Measurements from ENCODE around the gene PARP16.
A peak's percentile ranks its signal among the peaks of the same experiment; 100 is the strongest.

Gene PARP16, protein sequence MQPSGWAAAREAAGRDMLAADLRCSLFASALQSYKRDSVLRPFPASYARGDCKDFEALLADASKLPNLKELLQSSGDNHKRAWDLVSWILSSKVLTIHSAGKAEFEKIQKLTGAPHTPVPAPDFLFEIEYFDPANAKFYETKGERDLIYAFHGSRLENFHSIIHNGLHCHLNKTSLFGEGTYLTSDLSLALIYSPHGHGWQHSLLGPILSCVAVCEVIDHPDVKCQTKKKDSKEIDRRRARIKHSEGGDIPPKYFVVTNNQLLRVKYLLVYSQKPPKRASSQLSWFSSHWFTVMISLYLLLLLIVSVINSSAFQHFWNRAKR

DNA sequence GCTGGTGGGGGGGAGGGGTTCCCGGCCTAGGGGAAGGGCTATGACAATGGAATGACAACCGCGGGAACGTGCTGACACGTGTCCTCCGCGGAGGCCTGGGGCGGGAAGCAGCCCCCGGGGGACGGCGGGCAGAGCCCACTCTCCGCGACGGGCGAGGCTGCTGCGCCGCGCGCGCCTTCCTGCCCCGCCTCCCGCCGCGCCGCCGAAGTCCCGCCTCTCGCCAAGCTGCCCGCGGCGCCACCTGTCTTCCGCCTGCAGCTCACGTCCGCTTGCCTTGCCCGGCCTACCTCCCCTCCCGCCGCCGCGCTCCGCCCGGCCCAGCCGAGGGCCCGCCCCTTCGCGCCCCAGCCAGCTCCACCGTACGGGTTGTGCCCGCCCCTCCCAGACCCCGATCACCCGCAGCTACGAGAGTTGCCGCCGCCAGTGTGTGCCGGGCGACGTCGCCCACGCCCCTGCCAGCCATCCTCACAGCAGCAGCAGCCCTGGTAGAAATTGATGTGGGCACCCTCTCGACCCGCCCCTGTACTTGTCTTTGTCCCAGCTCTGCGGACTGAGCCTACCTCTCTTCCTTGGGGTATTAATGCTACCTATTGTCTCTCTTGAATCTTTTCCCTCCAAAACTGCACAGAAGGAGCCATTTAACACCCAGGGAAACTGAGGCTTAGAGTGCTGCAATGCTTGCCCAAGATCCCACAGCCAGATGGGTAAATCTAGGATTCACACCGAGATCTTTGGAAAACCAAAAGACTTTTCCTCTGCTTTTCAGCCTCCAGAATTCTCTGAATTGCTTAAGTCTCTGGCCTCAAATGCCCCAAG is at the start of gene PARP16:
Gene PARP16 (minus strand): TSS at position 180 of the 816 bp plus-strand sequence. CDS start 457 bp downstream, outside the sequence.
- Mint-ChIP-seq H3K27me3 (no peaks in the 10 kb centered on the region), H3K27ac (ENCODE audit: low read depth) (peak within 1 kb of the TSS; percentile 91), H3K36me3 (ENCODE audit: insufficient read depth) (peaks cover 6% of the 10 kb centered on the region), H3K9me3 (no peaks in the 10 kb centered on the region), H3K4me3 (peak within 1 kb of the TSS; percentile 86), H3K4me1 (peaks cover 41% of the 10 kb centered on the region)
- DNase-seq (ENCODE audit: low spot score in 2 of 2) (peak; percentile 80 to 83), ATAC-seq (replicated peaks; ENCODE audit: extremely low read depth, poor library complexity, severe bottlenecking) (peak; percentile 94)

- H3K27me3 Mint-ChIP-seq: peaks cover 44% of the 10 kb centered on the region
- DNase-seq (ENCODE audit: low spot score in 2 of 2): no peak
- no peak for ATAC-seq (replicated peaks; ENCODE audit: extremely low read depth, poor library complexity, severe bottlenecking)
- no peaks in the 10 kb centered on the region for H3K9me3 Mint-ChIP-seq
- H3K36me3 Mint-ChIP-seq (ENCODE audit: insufficient read depth): no peaks in the 10 kb centered on the region
- H3K4me1 Mint-ChIP-seq: no peaks in the 10 kb centered on the region
- H3K4me3 Mint-ChIP-seq: no peak overlapping the region
- no peak overlapping the region for H3K27ac Mint-ChIP-seq (ENCODE audit: low read depth)
Observed at GRCh38 chr15:65335278-65336055, 48.8 kb upstream of the PARP16 start.

GRCh38 chr15:65334586-65335231 is 48.0 kb upstream of the PARP16 start:
- DNase-seq (ENCODE audit: low spot score in 2 of 2): no peak
- Mint-ChIP-seq H3K27ac (ENCODE audit: low read depth) (no peak overlapping the region), H3K4me3 (no peak overlapping the region), H3K4me1 (no peaks in the 10 kb centered on the region), H3K36me3 (ENCODE audit: insufficient read depth) (no peaks in the 10 kb centered on the region), H3K27me3 (peaks cover 40% of the 10 kb centered on the region), H3K9me3 (no peaks in the 10 kb centered on the region)
- ATAC-seq (replicated peaks; ENCODE audit: extremely low read depth, poor library complexity, severe bottlenecking): no peak

DNA sequence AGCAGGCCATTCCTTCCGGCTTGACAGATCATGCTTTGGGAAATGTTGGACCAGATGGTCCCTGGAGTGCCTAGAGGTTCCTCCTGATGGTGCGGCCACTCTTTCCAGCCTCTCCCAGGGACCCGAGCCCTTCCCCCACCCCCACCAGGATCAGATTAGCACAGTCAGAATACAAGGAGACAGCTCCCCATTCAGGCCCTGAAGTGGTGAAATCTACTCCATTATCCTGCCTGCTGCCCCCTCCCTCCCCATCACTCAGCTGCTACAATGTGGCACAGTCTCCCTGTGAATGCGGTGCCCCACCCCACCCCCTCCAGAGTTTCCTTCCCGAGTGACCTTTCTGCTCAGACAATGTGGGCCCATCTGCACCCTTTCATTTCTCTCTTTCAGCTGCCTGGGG is 47.2 kb upstream of the PARP16 start:
- Mint-ChIP-seq H3K27me3 (peaks cover 35% of the 10 kb centered on the region), H3K4me3 (no peak overlapping the region), H3K27ac (ENCODE audit: low read depth) (no peak overlapping the region), H3K4me1 (no peaks in the 10 kb centered on the region), H3K36me3 (ENCODE audit: insufficient read depth) (no peaks in the 10 kb centered on the region), H3K9me3 (no peaks in the 10 kb centered on the region)
- DNase-seq (ENCODE audit: low spot score in 2 of 2) (no peak), ATAC-seq (replicated peaks; ENCODE audit: extremely low read depth, poor library complexity, severe bottlenecking) (no peak)

DNA sequence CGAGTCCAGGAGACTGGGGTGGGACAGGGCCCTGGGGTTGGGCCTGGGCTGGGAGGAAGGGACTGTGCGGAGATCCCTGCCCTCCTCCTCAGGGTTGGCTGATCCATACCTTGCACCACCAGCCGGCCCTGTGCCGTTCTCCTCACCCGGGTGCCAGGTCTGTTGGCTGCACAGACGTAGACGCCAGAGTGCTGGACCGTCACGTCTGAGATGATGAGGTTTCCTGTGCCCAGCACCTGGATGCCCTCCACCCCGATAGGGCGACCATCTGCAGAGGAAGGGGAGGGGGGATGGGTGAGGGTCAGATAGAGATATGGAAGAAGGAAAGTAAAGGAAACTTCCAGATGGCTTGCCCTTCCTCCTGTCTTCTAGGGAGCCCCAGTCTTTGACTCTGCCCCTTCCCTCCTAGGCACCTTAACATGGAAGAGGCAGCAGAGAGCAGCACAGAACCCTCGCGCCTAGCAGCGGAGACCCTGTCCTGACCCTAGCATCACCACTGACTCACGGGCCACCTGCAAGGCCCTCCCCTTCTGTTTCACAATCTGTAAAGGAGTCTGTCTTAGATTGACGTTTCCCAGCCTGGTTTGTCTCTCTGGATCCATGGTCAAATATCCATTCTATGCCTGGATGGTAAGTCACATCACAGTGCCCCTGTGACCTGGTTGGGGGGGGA is 46.6 kb upstream of the PARP16 start:
- Mint-ChIP-seq H3K9me3 (no peaks in the 10 kb centered on the region), H3K36me3 (ENCODE audit: insufficient read depth) (no peaks in the 10 kb centered on the region), H3K4me1 (no peaks in the 10 kb centered on the region), H3K4me3 (no peak overlapping the region), H3K27me3 (peaks cover 37% of the 10 kb centered on the region), H3K27ac (ENCODE audit: low read depth) (no peak overlapping the region)
- no peak for DNase-seq (ENCODE audit: low spot score in 2 of 2)
- ATAC-seq (replicated peaks; ENCODE audit: extremely low read depth, poor library complexity, severe bottlenecking): no peak

GRCh38 chr15:65332391-65333147 is 45.9 kb upstream of the PARP16 start:
- H3K36me3 Mint-ChIP-seq (ENCODE audit: insufficient read depth): no peaks in the 10 kb centered on the region
- DNase-seq (ENCODE audit: low spot score in 2 of 2) (no peak), ATAC-seq (replicated peaks; ENCODE audit: extremely low read depth, poor library complexity, severe bottlenecking) (no peak)
- H3K4me3 Mint-ChIP-seq: no peak overlapping the region
- H3K27ac Mint-ChIP-seq (ENCODE audit: low read depth): no peak overlapping the region
- H3K27me3 Mint-ChIP-seq: peaks cover 45% of the 10 kb centered on the region
- H3K9me3 Mint-ChIP-seq: no peaks in the 10 kb centered on the region
- no peaks in the 10 kb centered on the region for H3K4me1 Mint-ChIP-seq

GRCh38 chr15:65331811-65332210 is 45.1 kb upstream of the PARP16 start:
- Mint-ChIP-seq H3K4me3 (no peak overlapping the region), H3K4me1 (no peaks in the 10 kb centered on the region), H3K36me3 (ENCODE audit: insufficient read depth) (no peaks in the 10 kb centered on the region), H3K9me3 (no peaks in the 10 kb centered on the region), H3K27me3 (peaks cover 48% of the 10 kb centered on the region), H3K27ac (ENCODE audit: low read depth) (no peak overlapping the region)
- DNase-seq (ENCODE audit: low spot score in 2 of 2) (no peak), ATAC-seq (replicated peaks; ENCODE audit: extremely low read depth, poor library complexity, severe bottlenecking) (no peak)

- peaks cover 48% of the 10 kb centered on the region for H3K27me3 Mint-ChIP-seq
- H3K36me3 Mint-ChIP-seq (ENCODE audit: insufficient read depth): no peaks in the 10 kb centered on the region
- no peaks in the 10 kb centered on the region for H3K9me3 Mint-ChIP-seq
- DNase-seq (ENCODE audit: low spot score in 2 of 2) (no peak), ATAC-seq (replicated peaks; ENCODE audit: extremely low read depth, poor library complexity, severe bottlenecking) (no peak)
- H3K27ac Mint-ChIP-seq (ENCODE audit: low read depth): no peak overlapping the region
- H3K4me1 Mint-ChIP-seq: no peaks in the 10 kb centered on the region
- no peak overlapping the region for H3K4me3 Mint-ChIP-seq
Observed at GRCh38 chr15:65330934-65331645, 44.4 kb upstream of the PARP16 start.

GRCh38 chr15:65329984-65330735 is 43.5 kb upstream of the PARP16 start:
- DNase-seq (ENCODE audit: low spot score in 2 of 2) (no peak), ATAC-seq (replicated peaks; ENCODE audit: extremely low read depth, poor library complexity, severe bottlenecking) (no peak)
- no peaks in the 10 kb centered on the region for H3K4me1 Mint-ChIP-seq
- H3K36me3 Mint-ChIP-seq (ENCODE audit: insufficient read depth): no peaks in the 10 kb centered on the region
- no peak overlapping the region for H3K4me3 Mint-ChIP-seq
- H3K27ac Mint-ChIP-seq (ENCODE audit: low read depth): no peak overlapping the region
- H3K9me3 Mint-ChIP-seq: no peaks in the 10 kb centered on the region
- H3K27me3 Mint-ChIP-seq: peaks cover 48% of the 10 kb centered on the region

GRCh38 chr15:65329288-65329983 is 42.8 kb upstream of the PARP16 start:
- H3K27ac Mint-ChIP-seq (ENCODE audit: low read depth): no peak overlapping the region
- H3K9me3 Mint-ChIP-seq: no peaks in the 10 kb centered on the region
- ATAC-seq (replicated peaks; ENCODE audit: extremely low read depth, poor library complexity, severe bottlenecking): no peak
- no peak for DNase-seq (ENCODE audit: low spot score in 2 of 2)
- H3K27me3 Mint-ChIP-seq: peaks cover 45% of the 10 kb centered on the region
- no peak overlapping the region for H3K4me3 Mint-ChIP-seq
- H3K36me3 Mint-ChIP-seq (ENCODE audit: insufficient read depth): no peaks in the 10 kb centered on the region
- H3K4me1 Mint-ChIP-seq: no peaks in the 10 kb centered on the region

All from central memory CD8-positive, alpha-beta T cell (primary cell).